Erythroblast (primary cell): ENCODE data around the gene GLYAT.

ENCODE experiments used
- GATA1 ChIP-seq: IDR thresholded peaks from 2 replicates; pipeline ENCODE4 v1.6.1; 2011; ENCODE audit warnings: low read depth, mild to moderate bottlenecking, control low read depth, low read length, moderate library complexity
- POLR2A ChIP-seq: IDR thresholded peaks from 2 replicates; pipeline ENCODE4 v1.6.1; 2011; ENCODE audit warnings: mild to moderate bottlenecking, low read length

- TF ChIP-seq POLR2A, result no peak
- TF ChIP-seq GATA1, result no peak
Observed at GRCh38 chr11:58774164-58774593, 42.4 kb upstream of the GLYAT start.
